ENCODE measurements around the gene NFIX.

Gene NFIX

GRCh38 chr19:13040232-13040947 lies 45.1 kb downstream of the NFIX start:
- TF ChIP-seq CTCF (IDR thresholded peaks at IDR 0.05; ENCODE audit: insufficient read depth, missing control alignments), result no peak
- DNase-seq (ENCODE audit: insufficient read length, low spot score), result no peak
- FAIRE-seq, result no peak

GRCh38 chr19:13040948-13041292 lies 45.6 kb downstream of the NFIX start:
- FAIRE-seq (no peak), DNase-seq (ENCODE audit: insufficient read length, low spot score) (no peak)
- TF ChIP-seq CTCF (IDR thresholded peaks at IDR 0.05; ENCODE audit: insufficient read depth, missing control alignments), result no peak

- no peak for FAIRE-seq
- no peak for TF ChIP-seq CTCF (IDR thresholded peaks at IDR 0.05; ENCODE audit: insufficient read depth, missing control alignments)
These were observed 47.3 kb downstream of the NFIX start for GRCh38 chr19:13042443-13043130.

GRCh38 chr19:13043285-13043684 lies 48.0 kb downstream of the NFIX start:
- no peak for TF ChIP-seq CTCF (IDR thresholded peaks at IDR 0.05; ENCODE audit: insufficient read depth, missing control alignments)
- DNase-seq (ENCODE audit: insufficient read length, low spot score) (no peak), FAIRE-seq (no peak)

More at GRCh38 chr19:13042443-13043130, 47.3 kb downstream of the NFIX start:
- DNase-seq (ENCODE audit: insufficient read length, low spot score), result no peak

- no peak for TF ChIP-seq CTCF (IDR thresholded peaks at IDR 0.05; ENCODE audit: insufficient read depth, missing control alignments)
- no peak for FAIRE-seq
- DNase-seq (ENCODE audit: insufficient read length, low spot score), result no peak
These were observed 49.1 kb downstream of the NFIX start for GRCh38 chr19:13044231-13044836.

- no peak for TF ChIP-seq CTCF (IDR thresholded peaks at IDR 0.05; ENCODE audit: insufficient read depth, missing control alignments)
- FAIRE-seq, result no peak
- no peak for DNase-seq (ENCODE audit: insufficient read length, low spot score)
These were observed 50.5 kb downstream of the NFIX start for GRCh38 chr19:13045812-13046211.

GRCh38 chr19:13047374-13047773 lies 52.1 kb downstream of the NFIX start:
- no peak for FAIRE-seq
- no peak for TF ChIP-seq CTCF (IDR thresholded peaks at IDR 0.05; ENCODE audit: insufficient read depth, missing control alignments)
- DNase-seq (ENCODE audit: insufficient read length, low spot score), result no peak

Measured in D721Med (cell line).